DND-41 (cell line): ENCODE results near the gene HIVEP2.

Experiments
- CTCF ChIP-seq: IDR thresholded peaks from 2 replicates; pipeline ENCODE4 v1.5.1; 2012; ENCODE audit warnings: borderline replicate concordance, low read length, moderate library complexity, mild to moderate bottlenecking; ENCODE audit not compliant: poor library complexity, severe bottlenecking; ENCODE audit errors: extremely low read depth
- EZH2 ChIP-seq: IDR thresholded peaks from 3 replicates; pipeline ENCODE4 v1.6.1; 2012; ENCODE audit warnings: borderline replicate concordance, low read depth, mild to moderate bottlenecking, moderate library complexity, low read length, inconsistent platforms; ENCODE audit not compliant: severe bottlenecking

- TF ChIP-seq CTCF (no peak), EZH2 (no peak)
Measured at GRCh38 chr6:142937986-142938385, 7.0 kb downstream of the HIVEP2 start.
